Measurements from ENCODE around the gene KCNMB3.
"Not testable (repeated sequence)": the region's sequence is repeated elsewhere in the genome, so short reads cannot be mapped to it uniquely, and the experiment has no call there.

DNA sequence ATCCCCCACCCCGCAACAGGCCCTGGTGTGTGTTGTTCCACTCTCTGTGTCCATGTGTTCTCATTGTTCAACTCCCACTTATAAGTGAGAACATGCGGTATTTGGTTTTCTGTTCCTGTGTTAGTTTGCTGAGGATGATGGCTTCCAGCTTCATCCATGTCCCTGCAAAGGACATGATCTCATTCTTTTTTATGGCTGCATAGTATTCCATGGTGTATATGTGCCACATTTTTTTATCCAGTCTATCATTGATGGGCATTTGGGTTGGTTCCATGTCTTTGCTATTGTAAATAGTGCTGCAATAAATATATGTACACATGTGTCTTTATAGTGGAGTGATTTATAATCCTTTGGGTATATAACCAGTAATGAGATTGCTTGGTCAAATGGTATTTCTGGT, 23.5 kb upstream of the KCNMB3 start:
- not testable (repeated sequence) for TF ChIP-seq ZNF10 (tag by site-specific recombination; IDR thresholded peaks at IDR 0.05); ZNF239 (tag by site-specific recombination; IDR thresholded peaks at IDR 0.05); ZNF140 (tag by site-specific recombination; IDR thresholded peaks at IDR 0.05); ZNF629 (tag by site-specific recombination; IDR thresholded peaks at IDR 0.05); ZNF37A (tag by site-specific recombination; IDR thresholded peaks at IDR 0.05); YY1 (tag by site-specific recombination; IDR thresholded peaks at IDR 0.05); ZFHX2 (tag by site-specific recombination; conservative IDR thresholded peaks at IDR 0.05); SCRT2 (tag by site-specific recombination; IDR thresholded peaks at IDR 0.05); ZNF600 (tag by site-specific recombination; IDR thresholded peaks at IDR 0.05); ZNF830 (tag by site-specific recombination; IDR thresholded peaks at IDR 0.05; ENCODE audit: low read depth)
- TF ChIP-seq, protein P1, sequence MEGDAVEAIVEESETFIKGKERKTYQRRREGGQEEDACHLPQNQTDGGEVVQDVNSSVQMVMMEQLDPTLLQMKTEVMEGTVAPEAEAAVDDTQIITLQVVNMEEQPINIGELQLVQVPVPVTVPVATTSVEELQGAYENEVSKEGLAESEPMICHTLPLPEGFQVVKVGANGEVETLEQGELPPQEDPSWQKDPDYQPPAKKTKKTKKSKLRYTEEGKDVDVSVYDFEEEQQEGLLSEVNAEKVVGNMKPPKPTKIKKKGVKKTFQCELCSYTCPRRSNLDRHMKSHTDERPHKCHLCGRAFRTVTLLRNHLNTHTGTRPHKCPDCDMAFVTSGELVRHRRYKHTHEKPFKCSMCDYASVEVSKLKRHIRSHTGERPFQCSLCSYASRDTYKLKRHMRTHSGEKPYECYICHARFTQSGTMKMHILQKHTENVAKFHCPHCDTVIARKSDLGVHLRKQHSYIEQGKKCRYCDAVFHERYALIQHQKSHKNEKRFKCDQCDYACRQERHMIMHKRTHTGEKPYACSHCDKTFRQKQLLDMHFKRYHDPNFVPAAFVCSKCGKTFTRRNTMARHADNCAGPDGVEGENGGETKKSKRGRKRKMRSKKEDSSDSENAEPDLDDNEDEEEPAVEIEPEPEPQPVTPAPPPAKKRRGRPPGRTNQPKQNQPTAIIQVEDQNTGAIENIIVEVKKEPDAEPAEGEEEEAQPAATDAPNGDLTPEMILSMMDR (tag by site-specific recombination; IDR thresholded peaks at IDR 0.05), result not testable (repeated sequence)
